Panc1 (cell line): ENCODE measurements around the gene P2RY6. TPM values are rescaled to one million over a fixed set of nuclear protein-coding genes. Genes with fewer than 3 reads are reported as not detected.

Experiments used
- ATAC-seq: fragments of 200-7000 bp; cut with Tn5 transposase; 2 replicates; pipeline ENCODE4 v1.9.1; 2020; ENCODE audit warnings: mild to moderate bottlenecking, moderate library complexity
- BruUV-seq: library from RNA; stranded (reverse); fragments of 400-500 nt; replicated peaks from 2 replicates; lab custom pipeline; 2021; lab: Mats Ljungman, UMichigan
- CTCF ChIA-PET: fragments of 300-600 bp; sonication (Branson Sonifier 250); formaldehyde crosslinking; loops from one replicate; lab custom pipeline; 2022; ENCODE audit warnings: antibody characterized with exemption; lab: Charles Lee
- POLR2A ChIA-PET: fragments of 300-600 bp; sonication (Branson Sonifier 250); formaldehyde crosslinking; loops from one replicate; lab custom pipeline; 2022; ENCODE audit warnings: antibody characterized with exemption; lab: Charles Lee
- DNase-seq: peaks from one replicate; pipeline ENCODE4 v3.0.0-alpha.2; 2010; ENCODE audit warnings: low read depth, low spot score
- H3K27ac ChIP-seq: 2 replicates; pipeline ENCODE4 v1.5.1; 2011; ENCODE audit warnings: mild to moderate bottlenecking, low read length, inconsistent platforms
- H3K27me3 ChIP-seq: fragments of 200-500 bp; sonication (Bioruptor generic); 2 replicates; pipeline ENCODE4 v1.6.0; 2014; ENCODE audit warnings: low read length, inconsistent platforms; ENCODE audit not compliant: control insufficient read depth, insufficient read depth
- H3K36me3 ChIP-seq: fragments of 200-500 bp; sonication (Bioruptor generic); 2 replicates; pipeline ENCODE4 v1.5.1; 2014; ENCODE audit warnings: inconsistent platforms, mild to moderate bottlenecking, low read length, moderate library complexity; ENCODE audit not compliant: control insufficient read depth, insufficient read depth
- H3K4me1 ChIP-seq: 2 replicates; pipeline ENCODE4 v1.5.1; 2011; ENCODE audit warnings: inconsistent platforms, mild to moderate bottlenecking, low read length, moderate library complexity; ENCODE audit not compliant: control insufficient read depth, insufficient read depth
- H3K4me3 ChIP-seq, 2 experiments: 2 replicates each; pipeline ENCODE4 v1.5.1; 2011 to 2012; ENCODE audit warnings: low read depth in 2 of 2, low read length in 2 of 2, mild to moderate bottlenecking in 2 of 2, inconsistent platforms in 1 of 2, moderate library complexity in 1 of 2
- H3K9me3 ChIP-seq: fragments of 200-500 bp; sonication (Bioruptor generic); 2 replicates; pipeline ENCODE4 v1.5.1; 2014; ENCODE audit warnings: low read depth, mild to moderate bottlenecking, inconsistent platforms, low read length, moderate library complexity; ENCODE audit not compliant: control insufficient read depth, insufficient read depth
- POLR2AphosphoS5 ChIP-seq: IDR thresholded peaks from 2 replicates; pipeline ENCODE4 v1.6.1; 2012; ENCODE audit warnings: mild to moderate bottlenecking, low read depth, low read length, moderate library complexity
- SIN3A ChIP-seq: IDR thresholded peaks from 2 replicates; pipeline ENCODE4 v1.6.1; 2012; ENCODE audit warnings: low read depth, mild to moderate bottlenecking, low read length, moderate library complexity, borderline replicate concordance; ENCODE audit not compliant: insufficient read depth
- TCF7L2 ChIP-seq: IDR thresholded peaks from 2 replicates; pipeline ENCODE4 v1.6.1; 2011; ENCODE audit warnings: mild to moderate bottlenecking, low read depth, low read length, inconsistent platforms
- in situ Hi-C: cut with HindIII; loops from 2 replicates; pipeline ENCODE4 v1.10.0; 2016; ENCODE audit warnings: low sequenced_read_pairs, low pct_unique_long_range_greater_than_20kb
- intact Hi-C: fragments of 100-400 bp; cut with micrococcal nuclease; formaldehyde crosslinking; loops from one replicate; pipeline ENCODE4 v1.10.0; 2022; ENCODE audit not compliant: unreplicated experiment
- total RNA-seq: library from RNA; stranded (reverse); gene quantifications from one replicate; pipeline ENCODE4 v1.2.1, GENCODE V29; 2021; ENCODE audit not compliant: unreplicated experiment
- TF ChIP-seq, protein P1 (sequence below), 2 experiments: IDR thresholded peaks; 2 replicates each; pipeline ENCODE4 v1.6.1; 2011 to 2012; ENCODE audit warnings: low read depth in 2 of 2, control low read depth in 1 of 2, low read length in 1 of 2, mild to moderate bottlenecking in 1 of 2, moderate library complexity in 1 of 2; ENCODE audit not compliant: insufficient read depth in 1 of 2
- TF ChIP-seq, protein P2 (sequence below): fragments of 450-650 bp; IDR thresholded peaks from 2 replicates; pipeline ENCODE4 v1.5.1; 2017; ENCODE audit warnings: mild to moderate bottlenecking

Gene P2RY6
- total RNA-seq, 1 experiment from 2014 or later: 0.59 TPM

DNA sequence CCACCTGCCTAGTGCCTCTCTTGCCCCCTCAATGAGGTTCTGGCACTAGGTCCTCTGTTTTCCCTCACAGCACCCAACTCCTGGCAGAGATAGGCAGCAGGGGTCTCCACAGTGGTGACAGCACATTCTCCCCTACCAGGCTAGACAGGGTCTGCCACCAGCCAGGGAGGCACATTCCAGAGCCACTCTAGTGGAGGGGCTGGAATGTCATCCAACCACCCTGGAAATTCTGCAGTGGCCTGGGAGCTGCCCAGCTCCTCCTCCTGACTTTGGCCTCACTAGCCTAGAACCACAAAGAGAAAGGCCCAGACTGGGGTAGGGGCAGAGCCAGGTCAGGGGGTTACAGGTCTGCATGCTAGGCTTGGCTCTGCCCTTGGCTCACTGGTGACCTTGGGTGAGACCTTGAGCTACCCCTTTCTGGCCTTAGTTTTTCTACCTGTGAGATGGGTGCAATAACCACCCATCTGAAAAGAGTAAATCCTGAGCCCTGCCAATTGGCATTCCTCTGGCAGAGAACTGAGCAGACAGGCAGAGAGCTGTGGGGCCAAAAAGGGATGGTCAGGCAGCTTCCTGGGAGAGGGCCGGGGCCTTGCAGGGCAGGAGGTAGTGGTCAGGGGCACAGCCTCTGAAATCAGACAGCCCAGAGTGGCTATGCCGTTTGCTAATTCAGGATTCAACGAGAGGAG is 47.0 kb upstream of the P2RY6 start:
- Histone ChIP-seq H3K27me3 (no peaks in the 10 kb centered on the region; the same call in 1 of the 2 replicates), H3K27ac (no peak overlapping the region), H3K4me1 (no peaks in the 10 kb centered on the region), H3K4me3 (no peak overlapping the region), H3K9me3 (no peaks in the 10 kb centered on the region), H3K36me3 (no peaks in the 10 kb centered on the region)
- BruUV-seq: no TSS peak
- no peak for TF ChIP-seq TCF7L2
- TF ChIP-seq POLR2AphosphoS5: no peak
- TF ChIP-seq, protein P1, sequence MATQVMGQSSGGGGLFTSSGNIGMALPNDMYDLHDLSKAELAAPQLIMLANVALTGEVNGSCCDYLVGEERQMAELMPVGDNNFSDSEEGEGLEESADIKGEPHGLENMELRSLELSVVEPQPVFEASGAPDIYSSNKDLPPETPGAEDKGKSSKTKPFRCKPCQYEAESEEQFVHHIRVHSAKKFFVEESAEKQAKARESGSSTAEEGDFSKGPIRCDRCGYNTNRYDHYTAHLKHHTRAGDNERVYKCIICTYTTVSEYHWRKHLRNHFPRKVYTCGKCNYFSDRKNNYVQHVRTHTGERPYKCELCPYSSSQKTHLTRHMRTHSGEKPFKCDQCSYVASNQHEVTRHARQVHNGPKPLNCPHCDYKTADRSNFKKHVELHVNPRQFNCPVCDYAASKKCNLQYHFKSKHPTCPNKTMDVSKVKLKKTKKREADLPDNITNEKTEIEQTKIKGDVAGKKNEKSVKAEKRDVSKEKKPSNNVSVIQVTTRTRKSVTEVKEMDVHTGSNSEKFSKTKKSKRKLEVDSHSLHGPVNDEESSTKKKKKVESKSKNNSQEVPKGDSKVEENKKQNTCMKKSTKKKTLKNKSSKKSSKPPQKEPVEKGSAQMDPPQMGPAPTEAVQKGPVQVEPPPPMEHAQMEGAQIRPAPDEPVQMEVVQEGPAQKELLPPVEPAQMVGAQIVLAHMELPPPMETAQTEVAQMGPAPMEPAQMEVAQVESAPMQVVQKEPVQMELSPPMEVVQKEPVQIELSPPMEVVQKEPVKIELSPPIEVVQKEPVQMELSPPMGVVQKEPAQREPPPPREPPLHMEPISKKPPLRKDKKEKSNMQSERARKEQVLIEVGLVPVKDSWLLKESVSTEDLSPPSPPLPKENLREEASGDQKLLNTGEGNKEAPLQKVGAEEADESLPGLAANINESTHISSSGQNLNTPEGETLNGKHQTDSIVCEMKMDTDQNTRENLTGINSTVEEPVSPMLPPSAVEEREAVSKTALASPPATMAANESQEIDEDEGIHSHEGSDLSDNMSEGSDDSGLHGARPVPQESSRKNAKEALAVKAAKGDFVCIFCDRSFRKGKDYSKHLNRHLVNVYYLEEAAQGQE (IDR thresholded peaks at IDR 0.05; ENCODE audit: insufficient read depth in 1 of 2, low read depth in 2 of 2, low read length in 1 of 2): no peak
- TF ChIP-seq, protein P2, sequence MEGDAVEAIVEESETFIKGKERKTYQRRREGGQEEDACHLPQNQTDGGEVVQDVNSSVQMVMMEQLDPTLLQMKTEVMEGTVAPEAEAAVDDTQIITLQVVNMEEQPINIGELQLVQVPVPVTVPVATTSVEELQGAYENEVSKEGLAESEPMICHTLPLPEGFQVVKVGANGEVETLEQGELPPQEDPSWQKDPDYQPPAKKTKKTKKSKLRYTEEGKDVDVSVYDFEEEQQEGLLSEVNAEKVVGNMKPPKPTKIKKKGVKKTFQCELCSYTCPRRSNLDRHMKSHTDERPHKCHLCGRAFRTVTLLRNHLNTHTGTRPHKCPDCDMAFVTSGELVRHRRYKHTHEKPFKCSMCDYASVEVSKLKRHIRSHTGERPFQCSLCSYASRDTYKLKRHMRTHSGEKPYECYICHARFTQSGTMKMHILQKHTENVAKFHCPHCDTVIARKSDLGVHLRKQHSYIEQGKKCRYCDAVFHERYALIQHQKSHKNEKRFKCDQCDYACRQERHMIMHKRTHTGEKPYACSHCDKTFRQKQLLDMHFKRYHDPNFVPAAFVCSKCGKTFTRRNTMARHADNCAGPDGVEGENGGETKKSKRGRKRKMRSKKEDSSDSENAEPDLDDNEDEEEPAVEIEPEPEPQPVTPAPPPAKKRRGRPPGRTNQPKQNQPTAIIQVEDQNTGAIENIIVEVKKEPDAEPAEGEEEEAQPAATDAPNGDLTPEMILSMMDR: no peak
- no peak for TF ChIP-seq SIN3A
- POLR2A ChIA-PET: no interaction called here
- intact Hi-C loops (no loop called here), in situ Hi-C loops (no loop called here)
- ATAC-seq: no peak
- DNase-seq: no peak
- CTCF ChIA-PET: interaction anchor here (0.8 kb wide), 1 partner anchor 40 kb away, joined by 3 read pairs; no protein-coding TSS in a partner anchor

DNA sequence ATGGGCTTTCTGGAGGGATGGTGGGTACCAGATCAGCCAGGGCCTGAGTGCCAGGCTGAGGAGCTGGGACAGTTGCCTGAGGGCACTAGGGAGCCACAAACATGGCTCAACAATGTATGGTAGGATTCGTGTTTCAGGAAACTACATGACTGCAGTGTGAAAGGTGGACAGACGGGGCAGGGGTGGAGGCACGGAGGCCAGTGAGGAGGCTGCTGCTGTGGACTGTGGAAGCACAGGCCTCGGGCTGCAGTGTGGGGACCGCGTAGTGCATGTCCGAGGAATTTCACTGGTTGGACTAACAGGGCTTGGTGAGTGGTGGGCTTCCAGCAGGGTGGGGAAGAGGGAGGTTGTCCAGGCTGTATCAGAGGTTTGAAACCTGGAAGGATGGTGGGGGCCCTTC is 46.3 kb upstream of the P2RY6 start:
- intact Hi-C loops: no loop called here
- ATAC-seq: no peak

More for the DNA sequence above, 46.3 kb upstream of the P2RY6 start:
- Histone ChIP-seq H3K4me3 (no peak overlapping the region), H3K4me1 (no peaks in the 10 kb centered on the region), H3K27ac (no peak overlapping the region), H3K36me3 (no peaks in the 10 kb centered on the region), H3K9me3 (no peaks in the 10 kb centered on the region), H3K27me3 (no peaks in the 10 kb centered on the region; the same call in 1 of the 2 replicates)
- CTCF ChIA-PET: no interaction called here
- DNase-seq: no peak
- POLR2A ChIA-PET: no interaction called here
- in situ Hi-C loops: no loop called here
- TF ChIP-seq TCF7L2: no peak
- TF ChIP-seq SIN3A: no peak
- TF ChIP-seq, protein P1 (IDR thresholded peaks at IDR 0.05; ENCODE audit: insufficient read depth in 1 of 2, low read depth in 2 of 2, low read length in 1 of 2): no peak
- TF ChIP-seq, protein P2: no peak
- no peak for TF ChIP-seq POLR2AphosphoS5
- BruUV-seq: no TSS peak
